ENCODE measurements around the gene PSENEN.
"Not testable (repeated sequence)": the region's sequence is repeated elsewhere in the genome, so short reads cannot be mapped to it uniquely, and the experiment has no call there.

PSENEN gene

GRCh38 chr19:35722897-35723296 lies 22.6 kb upstream of the PSENEN start:
- DNase-seq (ENCODE audit: low spot score), result no peak
- in situ Hi-C loops (cut with MboI; ENCODE audit: low sequenced_read_pairs, unreplicated experiment), result no loop called here
- TF ChIP-seq, protein P1, sequence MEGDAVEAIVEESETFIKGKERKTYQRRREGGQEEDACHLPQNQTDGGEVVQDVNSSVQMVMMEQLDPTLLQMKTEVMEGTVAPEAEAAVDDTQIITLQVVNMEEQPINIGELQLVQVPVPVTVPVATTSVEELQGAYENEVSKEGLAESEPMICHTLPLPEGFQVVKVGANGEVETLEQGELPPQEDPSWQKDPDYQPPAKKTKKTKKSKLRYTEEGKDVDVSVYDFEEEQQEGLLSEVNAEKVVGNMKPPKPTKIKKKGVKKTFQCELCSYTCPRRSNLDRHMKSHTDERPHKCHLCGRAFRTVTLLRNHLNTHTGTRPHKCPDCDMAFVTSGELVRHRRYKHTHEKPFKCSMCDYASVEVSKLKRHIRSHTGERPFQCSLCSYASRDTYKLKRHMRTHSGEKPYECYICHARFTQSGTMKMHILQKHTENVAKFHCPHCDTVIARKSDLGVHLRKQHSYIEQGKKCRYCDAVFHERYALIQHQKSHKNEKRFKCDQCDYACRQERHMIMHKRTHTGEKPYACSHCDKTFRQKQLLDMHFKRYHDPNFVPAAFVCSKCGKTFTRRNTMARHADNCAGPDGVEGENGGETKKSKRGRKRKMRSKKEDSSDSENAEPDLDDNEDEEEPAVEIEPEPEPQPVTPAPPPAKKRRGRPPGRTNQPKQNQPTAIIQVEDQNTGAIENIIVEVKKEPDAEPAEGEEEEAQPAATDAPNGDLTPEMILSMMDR (IDR thresholded peaks at IDR 0.05; ENCODE audit: borderline replicate concordance, control extremely low read depth, extremely low read depth, insufficient read depth, missing control alignments), result no peak

DNA sequence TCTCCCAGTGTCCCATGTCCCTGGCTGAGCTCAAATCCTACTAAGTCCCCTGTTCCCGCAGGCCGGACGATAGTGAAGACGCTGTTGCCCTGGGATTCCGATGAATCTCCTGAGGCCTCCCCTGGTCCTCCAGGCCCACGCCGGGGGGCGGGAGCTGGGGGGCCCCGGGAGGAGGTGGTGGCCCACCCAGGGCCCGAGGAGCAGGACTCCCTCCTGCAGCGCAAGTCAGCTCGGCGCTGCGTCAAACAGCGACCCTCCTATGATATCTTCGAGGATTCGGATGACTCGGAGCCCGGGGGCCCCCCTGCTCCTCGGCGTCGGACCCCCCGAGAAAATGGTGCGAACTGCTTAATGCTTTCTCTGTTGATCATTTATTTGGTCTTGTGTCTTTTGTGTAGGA lies 21.8 kb upstream of the PSENEN start:
- DNase-seq (ENCODE audit: low spot score), result no peak
- TF ChIP-seq, protein P1 (IDR thresholded peaks at IDR 0.05; ENCODE audit: borderline replicate concordance, control extremely low read depth, extremely low read depth, insufficient read depth, missing control alignments), result no peak
- in situ Hi-C loops (cut with MboI; ENCODE audit: low sequenced_read_pairs, unreplicated experiment), result no loop called here

DNA sequence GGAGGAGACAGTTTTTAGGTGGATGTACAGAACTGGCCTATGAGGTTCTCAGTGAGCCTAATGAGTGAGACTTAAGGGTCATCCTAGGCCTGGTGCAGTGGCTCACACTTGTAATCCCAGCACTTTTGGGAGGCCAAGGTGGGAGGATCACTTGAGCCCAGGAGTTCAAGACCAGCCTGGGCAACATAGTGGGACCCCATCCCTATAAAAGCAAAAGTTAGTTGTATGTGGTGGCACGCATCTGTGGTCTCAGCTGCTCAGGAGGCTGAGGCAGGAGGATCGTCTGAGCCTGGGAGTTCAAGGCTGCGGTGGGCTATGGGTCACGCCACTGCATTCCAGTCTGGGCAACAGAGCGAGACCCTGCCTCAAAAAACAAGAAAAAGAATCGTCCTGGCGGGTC lies 21.3 kb upstream of the PSENEN start:
- in situ Hi-C loops (cut with MboI; ENCODE audit: low sequenced_read_pairs, unreplicated experiment), result not testable (repeated sequence)

GRCh38 chr19:35724560-35724959 lies 20.9 kb upstream of the PSENEN start:
- TF ChIP-seq, protein P1 (IDR thresholded peaks at IDR 0.05; ENCODE audit: borderline replicate concordance, control extremely low read depth, extremely low read depth, insufficient read depth, missing control alignments), result no peak
- DNase-seq (ENCODE audit: low spot score), result no peak
- in situ Hi-C loops (cut with MboI; ENCODE audit: low sequenced_read_pairs, unreplicated experiment), result no loop called here

More for the DNA sequence above, 21.3 kb upstream of the PSENEN start:
- DNase-seq (ENCODE audit: low spot score), result not testable (repeated sequence)

GRCh38 chr19:35725216-35725861 lies 20.1 kb upstream of the PSENEN start:
- no peak for DNase-seq (ENCODE audit: low spot score)
- in situ Hi-C loops (cut with MboI; ENCODE audit: low sequenced_read_pairs, unreplicated experiment), result no loop called here
- TF ChIP-seq, protein P1 (IDR thresholded peaks at IDR 0.05; ENCODE audit: borderline replicate concordance, control extremely low read depth, extremely low read depth, insufficient read depth, missing control alignments), result no peak

- TF ChIP-seq, protein P1 (IDR thresholded peaks at IDR 0.05; ENCODE audit: borderline replicate concordance, control extremely low read depth, extremely low read depth, insufficient read depth, missing control alignments), result no peak
- DNase-seq (ENCODE audit: low spot score), result no peak
- in situ Hi-C loops (cut with MboI; ENCODE audit: low sequenced_read_pairs, unreplicated experiment), result no loop called here
Observed at GRCh38 chr19:35727053-35727955, 18.1 kb upstream of the PSENEN start.
